ENCODE data around the gene NT5M. TPM values are rescaled to one million over a fixed set of nuclear protein-coding genes. Genes with fewer than 3 reads are reported as not detected.
"Not testable (repeated sequence)": the region's sequence is repeated elsewhere in the genome, so short reads cannot be mapped to it uniquely, and the experiment has no call there.

Gene NT5M
- total RNA-seq: 4.6 TPM

GRCh38 chr17:17303010-17303846 is at the start of gene NT5M:
Gene NT5M, plus strand, starts transcription at chr17:17303373. Its CDS starts 178 bp downstream, at chr17:17303551.
- Histone ChIP-seq H3K4me1 (peaks cover 0 to 6% of the 10 kb centered on the region in 2 donors), H3K36me3 (no peaks in the 10 kb centered on the region), H3K9me3 (no peaks in the 10 kb centered on the region), H3K27ac (peak within 1 kb of the TSS; percentile 15 to 54), H3K4me3 (peak within 1 kb of the TSS; percentile 70 to 73), H3K27me3 (no peaks in the 10 kb centered on the region)
- intact Hi-C loops (cut with DNase I): loop anchor here (1.0 to 10.0 kb wide), 2 partner anchors 22 to 298 kb away; partner anchors contain the start of gene COPS3
- no peak for TF ChIP-seq CTCF (IDR thresholded peaks at IDR 0.05)
- peak in 1 of 2 donors; percentile 84 for DNase-seq (ENCODE audit: low spot score in 2 of 2)

GRCh38 chr17:17253406-17253805 is 49.8 kb upstream of the NT5M start:
- no peak overlapping the region for H3K4me3 ChIP-seq
- intact Hi-C loops (cut with DNase I): no loop called here
- DNase-seq (ENCODE audit: low spot score in 2 of 2): peak in 1 of 2 donors; percentile 8
- H3K36me3 ChIP-seq: peaks cover 64 to 85% of the 10 kb centered on the region in 2 donors
- no peaks in the 10 kb centered on the region for H3K27me3 ChIP-seq
- H3K27ac ChIP-seq: no peak overlapping the region
- no peaks in the 10 kb centered on the region for H3K4me1 ChIP-seq
- H3K9me3 ChIP-seq: no peaks in the 10 kb centered on the region
- no peak for TF ChIP-seq CTCF (IDR thresholded peaks at IDR 0.05)

DNA sequence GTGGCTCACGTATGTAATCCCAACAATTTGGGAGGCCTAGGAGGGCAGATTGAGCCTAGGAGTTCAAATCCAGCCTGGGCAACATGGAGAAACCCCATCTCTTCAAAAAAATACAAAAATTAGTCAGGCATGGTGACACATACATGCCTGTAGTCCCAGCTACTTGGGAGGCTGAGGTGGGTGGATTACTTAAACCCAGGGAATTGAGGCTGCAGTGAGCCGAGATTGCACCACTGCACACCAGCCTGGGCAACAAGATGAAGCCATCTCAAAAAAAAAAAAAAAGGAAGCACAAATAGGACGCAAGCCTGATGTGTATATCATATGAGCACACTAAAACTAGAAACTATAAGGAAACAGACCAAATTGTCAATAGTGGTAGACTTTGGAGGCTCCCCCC is 49.1 kb upstream of the NT5M start:
- H3K36me3 ChIP-seq: peaks cover 62 to 85% of the 10 kb centered on the region in 2 donors
- DNase-seq (ENCODE audit: low spot score in 2 of 2): no peak
- H3K4me3 ChIP-seq: no peak overlapping the region
- H3K4me1 ChIP-seq: no peaks in the 10 kb centered on the region
- no peaks in the 10 kb centered on the region for H3K27me3 ChIP-seq
- no peak for TF ChIP-seq CTCF (IDR thresholded peaks at IDR 0.05)
- intact Hi-C loops (cut with DNase I): no loop called here
- no peak overlapping the region for H3K27ac ChIP-seq
- H3K9me3 ChIP-seq: no peaks in the 10 kb centered on the region

DNA sequence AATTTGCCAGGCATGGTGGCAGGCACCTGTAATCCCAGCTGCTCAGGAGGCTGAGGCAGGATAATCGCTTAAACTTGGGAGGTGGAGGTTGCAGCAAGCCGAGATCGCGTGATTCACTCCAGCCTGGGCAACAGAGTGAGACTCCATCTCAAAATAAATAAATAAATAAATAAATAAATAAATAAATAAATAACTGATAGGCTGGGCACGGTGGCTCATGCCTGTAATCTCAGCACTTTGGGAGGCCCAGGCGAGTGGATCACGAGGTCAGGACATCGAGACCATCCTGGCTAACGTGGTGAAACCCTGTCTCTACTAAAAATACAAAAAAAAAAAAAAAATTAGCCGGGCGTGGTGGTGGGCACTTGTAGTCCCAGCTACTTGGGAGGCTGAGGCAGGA is 47.5 kb upstream of the NT5M start:
- H3K27me3 ChIP-seq; H3K4me1 ChIP-seq; H3K27ac ChIP-seq; H3K9me3 ChIP-seq; intact Hi-C loops (cut with DNase I); H3K4me3 ChIP-seq: not testable (repeated sequence)
- H3K36me3 ChIP-seq: peaks cover 73 to 89% of the 10 kb centered on the region in 2 donors
- peak in 1 of 2 donors; percentile 19 for DNase-seq (ENCODE audit: low spot score in 2 of 2)

DNA sequence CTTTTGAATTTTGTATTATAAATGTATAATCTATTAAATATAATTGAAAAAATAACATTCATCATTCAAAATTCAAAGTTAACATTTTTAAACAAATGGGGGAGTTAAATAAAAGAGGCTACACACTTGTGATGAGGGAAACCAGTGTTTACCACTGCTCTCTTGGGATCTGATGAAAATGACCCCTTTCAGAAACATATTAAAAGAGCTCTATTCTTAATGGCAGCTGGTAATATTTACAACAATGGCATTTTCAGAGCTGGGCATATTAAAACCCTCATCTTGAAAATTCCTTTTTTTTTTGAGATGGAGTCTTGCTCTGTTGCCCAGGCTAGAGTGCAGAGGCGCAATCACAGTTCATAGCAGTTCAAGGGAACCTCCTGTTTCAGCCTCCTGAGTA is 46.9 kb upstream of the NT5M start:
- intact Hi-C loops (cut with DNase I): no loop called here
- Histone ChIP-seq H3K9me3 (no peaks in the 10 kb centered on the region), H3K4me1 (no peaks in the 10 kb centered on the region), H3K27me3 (no peaks in the 10 kb centered on the region), H3K4me3 (no peak overlapping the region), H3K36me3 (peaks cover 80 to 90% of the 10 kb centered on the region in 2 donors), H3K27ac (no peak overlapping the region)
- no peak for TF ChIP-seq CTCF (IDR thresholded peaks at IDR 0.05)
- no peak for DNase-seq (ENCODE audit: low spot score in 2 of 2)

DNA sequence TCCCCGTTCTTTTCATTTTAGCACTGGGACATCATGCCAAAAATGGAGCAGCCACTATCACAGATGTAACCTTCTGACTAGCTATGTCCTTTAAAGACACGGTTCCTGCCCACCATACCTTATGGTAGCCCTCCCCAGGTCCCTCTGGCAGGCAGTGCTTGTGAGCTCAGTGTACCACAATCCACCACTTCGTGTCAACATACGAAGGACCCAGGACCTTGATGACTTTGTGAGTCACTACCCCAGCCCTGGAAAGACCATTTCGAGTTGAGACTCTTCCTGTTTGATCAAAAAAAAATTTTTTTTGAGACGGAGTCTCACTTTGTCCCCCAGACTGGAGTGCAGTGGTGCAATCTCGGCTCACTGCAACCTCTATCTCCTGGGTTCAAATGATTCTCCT is 45.2 kb upstream of the NT5M start:
- Histone ChIP-seq H3K27ac (no peak overlapping the region), H3K4me1 (no peaks in the 10 kb centered on the region), H3K4me3 (no peak overlapping the region), H3K9me3 (no peaks in the 10 kb centered on the region), H3K36me3 (peaks cover 80 to 88% of the 10 kb centered on the region in 2 donors), H3K27me3 (no peaks in the 10 kb centered on the region)
- intact Hi-C loops (cut with DNase I): no loop called here
- TF ChIP-seq CTCF (IDR thresholded peaks at IDR 0.05): no peak
- no peak for DNase-seq (ENCODE audit: low spot score in 2 of 2)
